Central memory CD8-positive, alpha-beta T cell (primary cell): Measurements from ENCODE around the gene PGAP1.
"Not testable (repeated sequence)": the region's sequence is repeated elsewhere in the genome, so short reads cannot be mapped to it uniquely, and the experiment has no call there.

ENCODE experiments used
- ATAC-seq: fragments of 150-1000 bp; cut with Tn5 transposase; replicated peaks from 2 replicates; pipeline ENCODE4 v1.10.0; 2022; ENCODE audit warnings: mild to moderate bottlenecking, moderate FRiP score, moderate number of reproducible peaks; ENCODE audit not compliant: poor library complexity, severe bottlenecking; ENCODE audit errors: extremely low read depth
- DNase-seq, 2 donors: peaks; one replicate each; pipeline ENCODE4 v3.0.0; 2021; ENCODE audit warnings: low spot score in 2 of 2
- H3K27ac Mint-ChIP-seq: one replicate; pipeline ENCODE4 v1.8.0; 2022; ENCODE audit warnings: low read depth, mild to moderate bottlenecking, moderate library complexity, mixed read lengths
- H3K27me3 Mint-ChIP-seq: one replicate; pipeline ENCODE4 v1.8.0; 2022; ENCODE audit warnings: mixed read lengths
- H3K36me3 Mint-ChIP-seq: one replicate; pipeline ENCODE4 v1.8.0; 2022; ENCODE audit warnings: mild to moderate bottlenecking, moderate library complexity, mixed read lengths; ENCODE audit not compliant: insufficient read depth
- H3K4me1 Mint-ChIP-seq: one replicate; pipeline ENCODE4 v1.8.0; 2022; ENCODE audit warnings: mixed read lengths
- H3K4me3 Mint-ChIP-seq: one replicate; pipeline ENCODE4 v1.8.0; 2022; ENCODE audit warnings: mild to moderate bottlenecking, moderate library complexity, mixed read lengths
- H3K9me3 Mint-ChIP-seq: one replicate; pipeline ENCODE4 v1.8.0; 2022; ENCODE audit warnings: mixed read lengths

PGAP1 gene

GRCh38 chr2:196913691-196914090, 12.8 kb downstream of the PGAP1 start:
- DNase-seq = no peak
- ATAC-seq = no peak
- no peaks in the 10 kb centered on the region for H3K27me3 Mint-ChIP-seq
- H3K27ac Mint-ChIP-seq = no peak overlapping the region
- no peak overlapping the region for H3K4me3 Mint-ChIP-seq
- peaks cover 2% of the 10 kb centered on the region for H3K36me3 Mint-ChIP-seq
- peaks cover 12% of the 10 kb centered on the region for H3K4me1 Mint-ChIP-seq
- H3K9me3 Mint-ChIP-seq = no peaks in the 10 kb centered on the region

DNA sequence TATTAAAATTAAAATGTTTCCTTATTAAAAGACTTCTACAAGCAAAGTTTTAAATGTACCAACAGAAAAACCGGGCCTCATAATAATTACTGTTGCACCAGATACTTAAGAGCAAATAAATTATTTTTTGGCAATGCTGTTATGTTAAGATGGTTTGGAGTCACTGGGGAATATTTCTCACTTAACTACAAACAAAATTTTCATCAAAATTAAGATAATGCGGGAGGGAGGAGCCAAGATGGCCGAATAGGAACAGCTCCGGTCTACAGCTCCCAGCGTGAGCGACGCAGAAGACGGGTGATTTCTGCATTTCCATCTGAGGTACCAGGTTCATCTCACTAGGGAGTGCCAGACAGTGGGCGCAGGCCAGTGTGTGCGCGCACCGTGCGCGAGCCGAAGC, 21.1 kb downstream of the PGAP1 start:
- ATAC-seq, H3K4me1 Mint-ChIP-seq, H3K36me3 Mint-ChIP-seq, H3K4me3 Mint-ChIP-seq, H3K27ac Mint-ChIP-seq, H3K9me3 Mint-ChIP-seq, DNase-seq, H3K27me3 Mint-ChIP-seq: not testable (repeated sequence)

GRCh38 chr2:196902828-196903227, 23.7 kb downstream of the PGAP1 start:
- H3K4me1 Mint-ChIP-seq = no peaks in the 10 kb centered on the region
- peaks cover 4% of the 10 kb centered on the region for H3K36me3 Mint-ChIP-seq
- H3K9me3 Mint-ChIP-seq = no peaks in the 10 kb centered on the region
- no peaks in the 10 kb centered on the region for H3K27me3 Mint-ChIP-seq
- ATAC-seq (no peak), DNase-seq (no peak)
- H3K4me3 Mint-ChIP-seq = no peak overlapping the region
- H3K27ac Mint-ChIP-seq = no peak overlapping the region

GRCh38 chr2:196900843-196901242, 25.7 kb downstream of the PGAP1 start:
- ATAC-seq (no peak), DNase-seq (no peak)
- H3K27ac Mint-ChIP-seq = no peak overlapping the region
- H3K27me3 Mint-ChIP-seq = no peaks in the 10 kb centered on the region
- peaks cover 6% of the 10 kb centered on the region for H3K36me3 Mint-ChIP-seq
- no peak overlapping the region for H3K4me3 Mint-ChIP-seq
- no peaks in the 10 kb centered on the region for H3K4me1 Mint-ChIP-seq
- H3K9me3 Mint-ChIP-seq = no peaks in the 10 kb centered on the region

GRCh38 chr2:196899976-196900375, 26.5 kb downstream of the PGAP1 start:
- peaks cover 7% of the 10 kb centered on the region for H3K36me3 Mint-ChIP-seq
- DNase-seq = no peak
- H3K9me3 Mint-ChIP-seq = no peaks in the 10 kb centered on the region
- H3K27me3 Mint-ChIP-seq = no peaks in the 10 kb centered on the region
- no peak for ATAC-seq
- no peaks in the 10 kb centered on the region for H3K4me1 Mint-ChIP-seq
- no peak overlapping the region for H3K27ac Mint-ChIP-seq
- no peak overlapping the region for H3K4me3 Mint-ChIP-seq

DNA sequence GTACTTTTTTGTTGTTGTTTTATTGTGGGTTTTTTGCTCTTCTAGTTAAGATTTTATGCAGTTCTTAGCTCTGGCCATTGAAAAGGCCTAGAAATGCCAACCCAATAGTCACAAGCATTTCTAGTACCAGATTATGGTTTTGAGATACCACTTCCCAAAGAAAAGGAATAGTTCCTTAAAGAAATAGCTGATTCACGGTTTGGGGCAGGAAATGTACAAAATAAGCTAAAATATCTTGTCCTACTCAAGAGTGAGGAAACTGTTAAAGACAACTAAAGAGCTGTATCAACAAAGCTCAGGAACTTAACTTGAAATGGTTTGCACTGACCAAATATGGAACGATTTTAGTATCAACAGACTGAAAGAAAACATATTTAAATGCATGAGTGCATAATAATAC, 35.4 kb downstream of the PGAP1 start:
- Mint-ChIP-seq H3K27ac (no peak overlapping the region), H3K27me3 (no peaks in the 10 kb centered on the region), H3K4me1 (no peaks in the 10 kb centered on the region), H3K36me3 (peaks cover 8% of the 10 kb centered on the region), H3K9me3 (no peaks in the 10 kb centered on the region), H3K4me3 (no peak overlapping the region)
- ATAC-seq (no peak), DNase-seq (no peak)

- Mint-ChIP-seq H3K4me1 (no peaks in the 10 kb centered on the region), H3K4me3 (no peak overlapping the region), H3K9me3 (no peaks in the 10 kb centered on the region), H3K27ac (no peak overlapping the region), H3K27me3 (no peaks in the 10 kb centered on the region), H3K36me3 (peaks cover 9% of the 10 kb centered on the region)
- DNase-seq (no peak), ATAC-seq (no peak)
These were observed 39.1 kb downstream of the PGAP1 start for GRCh38 chr2:196887431-196887830.

GRCh38 chr2:196884368-196884767, 42.1 kb downstream of the PGAP1 start:
- H3K27me3 Mint-ChIP-seq = no peaks in the 10 kb centered on the region
- DNase-seq = no peak

DNA sequence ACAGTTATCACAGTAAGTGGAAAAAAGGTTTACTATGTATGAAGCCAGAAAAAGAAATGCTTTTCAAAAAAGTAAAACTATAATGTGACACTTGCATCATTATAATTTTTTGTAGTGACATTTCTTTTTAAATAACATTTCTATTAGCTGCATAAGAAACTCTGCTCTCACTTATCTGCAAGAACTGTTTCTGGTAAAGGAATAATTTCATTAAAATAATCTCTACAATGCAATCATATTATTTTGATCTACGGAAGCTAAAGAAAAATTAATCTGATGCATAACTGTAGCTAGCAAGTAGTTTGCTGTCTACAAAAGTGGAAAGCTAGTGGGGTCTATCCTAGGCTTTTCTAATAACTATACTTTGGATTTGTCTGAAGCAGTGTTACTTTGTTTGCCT, 50.1 kb downstream of the PGAP1 start:
- Mint-ChIP-seq H3K4me3 (no peak overlapping the region), H3K4me1 (no peaks in the 10 kb centered on the region), H3K36me3 (peaks cover 5% of the 10 kb centered on the region), H3K9me3 (no peaks in the 10 kb centered on the region), H3K27me3 (no peaks in the 10 kb centered on the region), H3K27ac (no peak overlapping the region)
- no peak for DNase-seq
- no peak for ATAC-seq

More at GRCh38 chr2:196884368-196884767, 42.1 kb downstream of the PGAP1 start:
- Mint-ChIP-seq H3K9me3 (no peaks in the 10 kb centered on the region), H3K36me3 (peaks cover 10% of the 10 kb centered on the region), H3K4me3 (no peak overlapping the region), H3K27ac (no peak overlapping the region), H3K4me1 (no peaks in the 10 kb centered on the region)
- no peak for ATAC-seq

GRCh38 chr2:196875414-196875813, 51.1 kb downstream of the PGAP1 start:
- H3K36me3 Mint-ChIP-seq = peaks cover 5% of the 10 kb centered on the region
- no peaks in the 10 kb centered on the region for H3K9me3 Mint-ChIP-seq
- no peaks in the 10 kb centered on the region for H3K27me3 Mint-ChIP-seq
- H3K27ac Mint-ChIP-seq = no peak overlapping the region
- no peak for ATAC-seq
- DNase-seq = no peak
- no peaks in the 10 kb centered on the region for H3K4me1 Mint-ChIP-seq
- H3K4me3 Mint-ChIP-seq = no peak overlapping the region

DNA sequence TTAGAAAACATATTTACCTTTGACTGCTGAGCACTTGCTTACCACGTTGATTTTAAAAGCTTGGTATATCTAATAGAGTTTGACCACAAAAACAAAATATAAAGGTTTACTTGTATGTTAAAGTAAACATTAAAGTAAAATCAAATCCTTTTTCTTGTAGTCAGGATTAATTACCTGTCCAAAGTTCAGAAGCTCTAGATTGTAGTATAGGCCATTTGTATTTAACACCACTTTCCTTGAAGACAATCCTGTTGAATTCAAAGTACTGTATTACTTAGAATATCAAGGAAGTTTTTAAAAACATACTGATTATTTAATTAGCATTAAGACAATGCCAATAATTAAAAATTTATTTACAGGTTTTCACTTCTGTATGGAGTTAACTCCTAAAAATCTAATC, 53.0 kb downstream of the PGAP1 start:
- Mint-ChIP-seq H3K4me3 (no peak overlapping the region), H3K27ac (no peak overlapping the region), H3K4me1 (no peaks in the 10 kb centered on the region), H3K27me3 (no peaks in the 10 kb centered on the region), H3K9me3 (no peaks in the 10 kb centered on the region), H3K36me3 (peaks cover 3% of the 10 kb centered on the region)
- DNase-seq = no peak
- ATAC-seq = no peak

- no peaks in the 10 kb centered on the region for H3K27me3 Mint-ChIP-seq
- no peak overlapping the region for H3K27ac Mint-ChIP-seq
- peaks cover 8% of the 10 kb centered on the region for H3K9me3 Mint-ChIP-seq
- H3K4me1 Mint-ChIP-seq = no peaks in the 10 kb centered on the region
- no peak for DNase-seq
- no peak for ATAC-seq
- H3K4me3 Mint-ChIP-seq = no peak overlapping the region
- peaks cover 4% of the 10 kb centered on the region for H3K36me3 Mint-ChIP-seq
These were observed 71.9 kb downstream of the PGAP1 start for GRCh38 chr2:196854629-196855028.

DNA sequence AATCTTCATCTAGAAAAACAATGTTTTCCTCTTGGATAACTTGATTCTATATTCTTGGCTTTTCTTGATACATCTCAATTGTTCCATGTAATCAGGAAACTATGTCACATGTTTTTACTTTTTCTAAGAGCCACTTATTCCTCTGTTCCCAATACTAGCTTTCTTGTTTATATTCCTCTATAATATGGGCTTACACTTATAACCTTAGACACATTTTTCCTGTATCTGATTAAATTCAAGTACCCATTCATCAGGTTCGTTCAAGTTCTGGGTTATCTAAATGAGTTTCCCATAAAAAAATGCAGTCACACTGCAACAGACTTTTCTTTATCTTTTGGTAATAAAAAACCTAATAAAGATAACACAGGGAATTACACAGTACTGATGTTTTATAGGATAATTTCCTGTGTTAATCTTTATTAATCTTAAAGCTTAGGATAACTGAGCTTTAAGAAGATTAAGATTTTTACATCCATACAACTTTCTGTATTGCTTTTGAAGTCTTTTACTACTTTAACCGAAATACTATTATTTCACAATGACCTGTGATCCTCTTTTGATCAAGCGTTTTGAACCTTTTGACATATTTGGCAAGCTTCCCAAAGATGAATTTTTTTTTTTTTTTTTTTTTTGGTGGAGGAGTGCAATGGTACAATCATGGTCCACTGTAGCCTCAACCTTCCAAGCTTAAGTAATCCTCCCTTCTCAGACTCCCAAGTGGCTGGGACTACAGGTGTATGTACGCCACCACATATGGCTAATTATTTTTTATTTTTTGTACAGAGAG, 73.0 kb downstream of the PGAP1 start:
- H3K36me3 Mint-ChIP-seq = peaks cover 4% of the 10 kb centered on the region
- ATAC-seq (no peak), DNase-seq (no peak)
- no peak overlapping the region for H3K27ac Mint-ChIP-seq
- H3K9me3 Mint-ChIP-seq = peaks cover 4% of the 10 kb centered on the region
- H3K4me3 Mint-ChIP-seq = no peak overlapping the region
- no peaks in the 10 kb centered on the region for H3K4me1 Mint-ChIP-seq
- no peaks in the 10 kb centered on the region for H3K27me3 Mint-ChIP-seq
